Measurements from ENCODE around the gene AZIN2.

- TF ChIP-seq CTCF (IDR thresholded peaks at IDR 0.05; ENCODE audit: borderline replicate concordance, extremely low read depth, low read length, poor library complexity, severe bottlenecking) = no peak
- no peak for TF ChIP-seq EZH2 (IDR thresholded peaks at IDR 0.05; ENCODE audit: borderline replicate concordance, low read depth, low read length, severe bottlenecking)
Observed at GRCh38 chr1:33097137-33097611, 16.2 kb downstream of the AZIN2 start.
